C4-2B (cell line): ENCODE measurements around the gene ARHGAP45.

ENCODE experiments used
- H3K27ac ChIP-seq: fragments of 450-650 bp; 2 replicates; pipeline ENCODE4 v1.5.1; 2017
- ZFX ChIP-seq: fragments of 450-650 bp; IDR thresholded peaks from 2 replicates; pipeline ENCODE4 v1.6.1; 2017
- TF ChIP-seq, protein P1 (sequence below): fragments of 450-650 bp; conservative IDR thresholded peaks from 2 replicates; pipeline ENCODE4 v1.5.1; 2017; ENCODE audit warnings: mild to moderate bottlenecking

The ARHGAP45 gene

DNA sequence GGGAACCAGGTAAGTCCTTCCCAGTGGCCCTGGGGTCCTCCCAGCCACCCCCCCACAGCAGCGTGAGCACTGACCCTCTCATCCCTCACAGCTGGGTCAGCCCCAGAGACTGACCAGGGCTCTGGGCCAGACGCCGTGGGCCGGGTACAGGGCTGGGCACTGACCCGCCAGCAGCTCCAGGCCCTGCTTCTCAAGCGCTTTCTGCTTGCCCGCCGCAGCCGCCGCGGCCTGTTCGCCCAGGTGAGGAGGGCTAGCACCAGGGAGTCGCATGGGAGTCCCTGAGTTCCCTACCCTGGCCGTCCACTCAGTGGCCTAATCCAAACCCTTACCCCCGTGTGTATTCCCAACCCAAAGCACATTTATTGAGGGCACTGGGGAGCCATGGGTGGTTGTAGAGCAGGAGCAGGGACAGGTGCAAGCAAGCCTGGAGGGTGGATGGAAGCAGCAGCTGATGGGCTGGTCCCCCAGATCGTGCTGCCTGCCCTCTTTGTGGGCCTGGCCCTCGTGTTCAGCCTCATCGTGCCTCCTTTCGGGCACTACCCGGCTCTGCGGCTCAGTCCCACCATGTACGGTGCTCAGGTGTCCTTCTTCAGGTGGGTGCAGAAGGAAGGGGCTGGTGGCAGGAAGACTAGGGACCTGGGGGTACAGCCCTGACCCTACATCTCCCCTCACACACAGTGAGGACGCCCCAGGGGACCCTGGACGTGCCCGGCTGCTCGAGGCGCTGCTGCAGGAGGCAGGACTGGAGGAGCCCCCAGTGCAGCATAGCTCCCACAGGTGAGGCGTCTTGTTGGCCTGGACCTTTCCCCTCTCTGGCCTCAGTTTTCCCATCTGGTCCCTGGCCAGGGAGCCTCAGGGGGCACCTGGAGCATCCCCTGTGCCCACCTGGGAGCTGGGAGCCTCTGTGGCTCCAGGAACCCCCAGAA is 12.6 kb upstream of the ARHGAP45 start:
- H3K27ac ChIP-seq, result no peak overlapping the region
- TF ChIP-seq, protein P1, sequence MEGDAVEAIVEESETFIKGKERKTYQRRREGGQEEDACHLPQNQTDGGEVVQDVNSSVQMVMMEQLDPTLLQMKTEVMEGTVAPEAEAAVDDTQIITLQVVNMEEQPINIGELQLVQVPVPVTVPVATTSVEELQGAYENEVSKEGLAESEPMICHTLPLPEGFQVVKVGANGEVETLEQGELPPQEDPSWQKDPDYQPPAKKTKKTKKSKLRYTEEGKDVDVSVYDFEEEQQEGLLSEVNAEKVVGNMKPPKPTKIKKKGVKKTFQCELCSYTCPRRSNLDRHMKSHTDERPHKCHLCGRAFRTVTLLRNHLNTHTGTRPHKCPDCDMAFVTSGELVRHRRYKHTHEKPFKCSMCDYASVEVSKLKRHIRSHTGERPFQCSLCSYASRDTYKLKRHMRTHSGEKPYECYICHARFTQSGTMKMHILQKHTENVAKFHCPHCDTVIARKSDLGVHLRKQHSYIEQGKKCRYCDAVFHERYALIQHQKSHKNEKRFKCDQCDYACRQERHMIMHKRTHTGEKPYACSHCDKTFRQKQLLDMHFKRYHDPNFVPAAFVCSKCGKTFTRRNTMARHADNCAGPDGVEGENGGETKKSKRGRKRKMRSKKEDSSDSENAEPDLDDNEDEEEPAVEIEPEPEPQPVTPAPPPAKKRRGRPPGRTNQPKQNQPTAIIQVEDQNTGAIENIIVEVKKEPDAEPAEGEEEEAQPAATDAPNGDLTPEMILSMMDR, result no peak
- TF ChIP-seq ZFX, result no peak

DNA sequence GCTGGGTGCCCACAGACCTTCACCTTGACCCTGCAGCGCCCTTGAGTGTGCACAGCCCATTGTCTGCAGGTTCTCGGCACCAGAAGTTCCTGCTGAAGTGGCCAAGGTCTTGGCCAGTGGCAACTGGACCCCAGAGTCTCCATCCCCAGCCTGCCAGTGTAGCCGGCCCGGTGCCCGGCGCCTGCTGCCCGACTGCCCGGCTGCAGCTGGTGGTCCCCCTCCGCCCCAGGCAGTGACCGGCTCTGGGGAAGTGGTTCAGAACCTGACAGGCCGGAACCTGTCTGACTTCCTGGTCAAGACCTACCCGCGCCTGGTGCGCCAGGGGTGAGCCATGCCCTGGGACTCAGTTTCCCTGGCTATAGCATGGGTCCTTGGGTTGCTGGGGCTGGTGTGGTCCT is 11.9 kb upstream of the ARHGAP45 start:
- H3K27ac ChIP-seq, result no peak overlapping the region
- no peak for TF ChIP-seq ZFX
- TF ChIP-seq, protein P1, result no peak

DNA sequence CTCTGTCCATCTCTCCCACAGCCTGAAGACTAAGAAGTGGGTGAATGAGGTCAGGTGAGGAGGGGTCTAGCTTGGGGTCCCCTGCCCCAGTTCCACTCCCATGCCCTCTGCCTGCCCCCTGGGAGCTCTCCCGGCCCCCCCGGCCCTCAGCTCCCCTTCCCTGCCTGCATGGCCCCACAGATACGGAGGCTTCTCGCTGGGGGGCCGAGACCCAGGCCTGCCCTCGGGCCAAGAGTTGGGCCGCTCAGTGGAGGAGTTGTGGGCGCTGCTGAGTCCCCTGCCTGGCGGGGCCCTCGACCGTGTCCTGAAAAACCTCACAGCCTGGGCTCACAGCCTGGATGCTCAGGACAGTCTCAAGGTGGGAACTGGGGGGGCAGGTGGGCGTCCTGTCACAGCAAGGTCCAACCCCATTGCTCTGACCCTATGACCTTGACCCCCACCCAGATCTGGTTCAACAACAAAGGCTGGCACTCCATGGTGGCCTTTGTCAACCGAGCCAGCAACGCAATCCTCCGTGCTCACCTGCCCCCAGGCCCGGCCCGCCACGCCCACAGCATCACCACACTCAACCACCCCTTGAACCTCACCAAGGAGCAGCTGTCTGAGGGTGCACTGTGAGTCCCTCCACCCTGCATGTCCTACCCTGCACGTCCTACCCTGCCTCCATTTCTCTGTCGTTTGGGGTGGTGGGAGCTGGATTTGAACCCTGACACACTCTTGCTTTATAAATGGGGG is 10.9 kb upstream of the ARHGAP45 start:
- H3K27ac ChIP-seq, result no peak overlapping the region
- TF ChIP-seq ZFX, result no peak
- TF ChIP-seq, protein P1, result no peak

DNA sequence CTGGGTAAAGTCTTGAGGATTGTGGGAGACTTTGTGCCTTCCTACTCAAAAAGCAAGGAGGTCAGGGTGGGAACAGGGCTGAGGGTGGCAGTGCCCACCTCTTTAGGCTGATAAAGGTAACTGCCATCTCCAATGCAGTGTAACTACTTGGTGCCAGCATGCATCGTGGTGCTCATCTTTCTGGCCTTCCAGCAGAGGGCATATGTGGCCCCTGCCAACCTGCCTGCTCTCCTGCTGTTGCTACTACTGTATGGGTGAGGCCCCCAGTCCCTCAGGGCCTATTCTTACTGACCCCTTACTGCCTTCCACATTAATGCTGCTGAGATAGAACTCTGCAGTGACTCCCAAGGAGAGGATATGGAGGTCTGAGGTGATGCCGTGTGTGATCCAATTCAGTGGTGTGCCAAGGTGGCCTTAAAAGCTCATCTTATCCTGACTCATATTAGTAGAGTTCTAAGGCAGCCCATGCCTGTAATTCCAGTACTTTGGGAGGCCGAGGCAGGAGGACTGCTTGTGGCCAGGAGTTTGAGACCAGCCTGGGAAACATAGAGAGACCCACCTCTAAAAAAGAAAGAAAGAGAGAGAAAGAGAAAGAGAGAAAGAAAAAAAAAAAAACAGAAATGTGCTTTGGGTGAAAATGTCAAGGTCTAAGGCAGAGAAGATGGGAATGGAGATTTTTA is 9.7 kb upstream of the ARHGAP45 start:
- H3K27ac ChIP-seq, result no peak overlapping the region
- TF ChIP-seq, protein P1, result no peak
- no peak for TF ChIP-seq ZFX

DNA sequence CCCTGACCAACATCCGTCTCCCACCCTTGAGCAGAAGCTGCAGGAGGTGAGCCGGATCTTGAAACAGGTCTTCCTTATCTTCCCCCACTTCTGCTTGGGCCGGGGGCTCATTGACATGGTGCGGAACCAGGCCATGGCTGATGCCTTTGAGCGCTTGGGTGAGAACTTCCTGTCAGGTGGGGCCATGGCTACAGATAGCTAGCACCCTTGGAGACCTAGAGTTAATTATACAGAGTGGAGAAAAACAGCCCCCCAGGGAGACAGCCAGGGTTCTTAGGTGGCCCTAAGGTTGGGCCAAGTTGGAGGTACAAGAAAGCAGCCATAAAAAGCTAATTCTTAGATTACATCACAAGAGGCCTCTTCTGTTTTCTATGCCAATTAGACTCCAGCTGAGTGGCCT is 8.9 kb upstream of the ARHGAP45 start:
- TF ChIP-seq, protein P1, result no peak
- TF ChIP-seq ZFX, result no peak

DNA sequence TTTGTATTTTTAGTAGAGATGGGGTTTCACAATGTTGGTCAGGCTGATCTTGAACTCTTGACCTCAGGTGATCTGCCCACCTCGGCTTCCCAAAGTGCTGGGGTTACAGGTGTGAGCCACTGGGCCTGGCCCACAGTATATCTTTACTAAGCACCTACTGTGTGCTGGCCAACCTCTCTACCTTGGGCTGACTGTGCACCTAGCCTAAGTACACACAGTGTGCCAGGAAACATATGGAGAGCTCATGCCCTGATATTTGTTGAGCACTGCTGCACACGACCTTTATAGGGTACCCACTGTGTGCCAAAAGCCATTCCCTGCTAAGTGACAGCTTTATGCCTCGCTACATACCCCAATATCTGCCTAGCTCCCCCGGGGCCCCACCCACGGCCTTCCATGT is 6.3 kb upstream of the ARHGAP45 start:
- no peak overlapping the region for H3K27ac ChIP-seq
- no peak for TF ChIP-seq ZFX
- TF ChIP-seq, protein P1, result no peak

More for the DNA sequence above, 8.9 kb upstream of the ARHGAP45 start:
- no peak overlapping the region for H3K27ac ChIP-seq
